ENCODE data around the gene NHSL2.

The NHSL2 gene

DNA sequence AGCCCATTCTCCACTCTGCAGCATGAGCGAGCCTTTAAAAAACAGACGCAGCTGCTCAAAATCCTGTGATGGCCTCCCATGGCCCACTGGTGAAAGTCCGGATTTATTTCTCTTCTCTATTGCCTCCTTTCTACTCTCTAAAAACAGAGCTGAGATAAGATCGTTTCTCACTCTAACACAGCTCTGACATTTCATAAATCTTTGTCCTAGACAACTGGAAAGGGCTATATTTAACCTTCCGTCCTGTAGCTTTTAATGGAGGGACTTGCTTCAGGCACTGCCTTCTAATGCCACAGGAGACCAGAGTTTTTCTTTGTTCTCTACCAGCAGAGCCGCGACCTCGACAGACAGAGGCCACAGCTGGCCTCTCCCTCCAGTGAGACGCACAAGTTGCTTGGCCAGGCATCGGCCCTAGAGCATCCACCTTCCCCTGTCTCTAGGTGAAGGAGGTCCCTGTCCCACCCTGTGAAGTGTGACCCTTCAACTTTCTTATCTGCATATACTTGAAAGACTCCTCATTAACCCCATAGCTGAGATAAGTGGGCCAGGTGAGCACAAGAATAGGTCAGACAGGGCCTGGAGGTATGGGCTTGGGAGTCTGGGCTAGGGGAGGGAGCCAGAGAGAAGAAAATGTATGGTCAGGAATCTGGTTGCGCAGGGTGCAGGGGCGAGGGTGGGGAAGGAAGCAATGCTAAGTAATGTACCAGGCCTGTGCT lies 171.1 kb downstream of the NHSL2 start:
- no peak for DNase-seq

DNA sequence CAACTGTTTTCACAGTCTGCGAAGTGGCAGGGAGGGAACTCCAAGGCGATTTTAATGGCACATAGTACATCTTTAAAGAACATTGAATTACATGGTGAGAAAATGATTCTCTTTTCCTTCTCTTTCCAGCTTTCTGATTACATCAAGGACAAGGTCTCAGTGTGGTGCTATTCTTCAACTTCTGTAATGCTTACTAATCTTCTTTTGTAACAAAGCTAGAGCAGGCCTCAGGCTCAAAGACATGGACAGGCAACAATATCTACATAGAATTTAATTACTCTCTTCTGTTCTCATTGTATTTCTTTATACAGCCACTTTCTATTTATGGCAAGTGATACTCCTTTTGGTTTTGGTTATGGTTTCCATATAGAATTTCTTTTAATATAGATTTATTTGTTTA lies 172.6 kb downstream of the NHSL2 start:
- no peak for DNase-seq

DNA sequence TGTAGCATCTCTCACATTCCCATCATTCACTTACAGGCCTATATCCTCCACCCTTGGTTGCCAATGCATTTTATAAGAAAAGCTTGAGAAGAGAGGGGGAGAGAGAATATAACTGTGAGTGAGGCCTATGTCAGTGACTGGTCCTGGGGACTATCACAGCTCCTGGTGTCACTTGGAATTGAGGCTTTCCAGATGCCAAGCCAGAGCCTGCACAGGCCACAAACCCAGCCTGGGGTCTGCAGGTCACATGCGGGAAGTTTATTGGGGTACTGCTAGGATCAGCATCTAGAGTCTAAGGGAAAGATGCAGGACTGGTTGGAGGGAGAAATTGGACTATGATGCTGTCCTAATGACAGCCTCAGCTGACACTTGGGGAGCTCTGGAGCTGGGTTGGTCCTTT lies 173.5 kb downstream of the NHSL2 start:
- no peak for DNase-seq

DNA sequence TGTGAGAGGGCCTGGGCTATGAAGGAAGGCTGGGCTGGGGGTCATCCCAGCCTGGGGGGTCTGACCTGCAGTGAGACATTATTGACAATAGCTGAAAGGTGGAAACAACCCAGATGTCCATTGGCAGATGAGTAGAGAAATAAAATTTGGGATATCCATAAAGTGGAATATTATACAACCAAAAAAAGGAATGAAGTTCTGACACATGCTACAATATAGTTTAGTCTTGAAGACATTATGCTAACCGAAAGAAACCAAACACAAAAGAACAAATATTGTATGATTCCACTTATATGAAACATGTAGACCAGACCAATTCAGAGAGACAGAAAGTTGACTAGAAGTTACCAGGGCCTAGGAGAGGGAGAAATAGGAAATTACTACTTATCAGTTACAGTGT lies 176.3 kb downstream of the NHSL2 start:
- no peak for DNase-seq

DNA sequence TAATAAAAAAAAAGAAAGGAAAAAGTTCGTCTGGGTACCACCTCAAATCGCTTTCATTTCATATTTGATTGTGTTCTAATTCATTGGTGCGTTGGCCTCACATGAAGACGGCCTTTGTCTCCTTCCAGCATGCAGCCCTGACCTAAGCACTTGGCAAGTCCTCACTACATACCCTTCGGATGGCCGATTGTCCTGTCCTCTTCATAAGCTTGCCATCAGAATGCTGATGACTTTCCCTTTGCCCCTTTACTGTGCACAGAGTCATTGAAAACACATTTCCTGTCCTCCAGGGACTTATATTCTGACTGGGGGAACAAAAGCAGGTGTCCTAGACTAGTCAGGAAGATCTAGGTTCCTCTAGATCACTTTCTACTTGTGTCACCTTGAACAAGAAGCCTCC lies 178.1 kb downstream of the NHSL2 start:
- no peak for DNase-seq

DNA sequence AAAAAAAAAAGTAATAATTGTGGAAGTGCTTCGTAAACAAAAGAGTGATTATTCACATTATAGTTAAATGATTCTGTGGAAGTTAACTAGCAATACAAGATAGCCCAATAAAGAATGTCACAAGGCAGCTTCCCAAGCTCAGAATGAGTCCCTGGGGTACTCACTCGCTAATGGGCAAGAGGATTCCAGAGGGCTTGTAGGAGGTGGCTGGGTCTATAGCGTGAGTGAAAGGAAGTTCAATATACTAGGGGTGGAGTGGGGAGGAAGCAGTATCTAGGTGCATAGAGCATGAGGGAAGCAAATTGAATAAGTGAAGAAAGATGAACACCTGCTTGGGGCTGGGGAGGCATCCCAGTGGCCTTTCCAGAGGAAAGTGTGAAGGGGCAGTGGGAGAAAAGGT lies 178.6 kb downstream of the NHSL2 start:
- DNase-seq, result no peak

DNA sequence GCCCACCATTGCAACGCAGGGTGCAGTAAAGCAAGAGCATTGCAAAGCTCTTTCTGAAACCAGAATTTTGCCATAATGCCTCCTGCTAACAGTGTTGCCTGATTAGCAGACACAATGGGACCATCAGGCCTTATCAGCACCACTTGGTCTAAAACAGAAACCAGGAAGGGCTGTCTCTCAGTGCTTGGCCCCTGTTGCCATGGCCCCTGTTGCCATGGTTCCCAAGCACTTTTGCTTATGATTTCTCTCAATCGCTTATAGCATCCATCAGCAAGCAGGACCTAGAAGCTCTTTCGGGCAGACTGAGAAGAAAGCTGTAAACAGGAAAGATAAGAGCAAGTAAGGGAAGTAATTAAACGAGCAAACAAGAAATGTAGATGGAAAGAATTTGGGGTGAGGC lies 184.2 kb downstream of the NHSL2 start:
- DNase-seq, result peak; percentile 69

DNA sequence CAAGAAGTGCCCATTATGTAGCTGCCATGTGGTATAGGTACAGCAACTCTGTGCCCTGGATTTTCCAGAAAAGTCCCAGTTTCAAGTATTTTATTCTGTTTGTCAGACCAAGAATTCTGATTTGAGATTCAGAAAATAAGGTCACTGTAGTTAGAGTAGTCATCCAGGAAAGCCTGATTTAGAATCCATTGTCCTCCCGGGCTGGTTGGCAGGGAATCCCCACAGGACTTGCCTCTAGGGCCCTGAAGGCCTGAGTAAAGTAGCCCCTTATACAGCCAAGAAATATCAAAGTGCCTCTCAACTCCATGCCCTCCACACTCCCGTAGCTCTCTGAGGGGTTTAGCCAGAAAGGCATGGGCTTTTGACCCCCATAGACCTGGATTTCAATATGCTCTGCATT lies 184.7 kb downstream of the NHSL2 start:
- no peak for DNase-seq

DNA sequence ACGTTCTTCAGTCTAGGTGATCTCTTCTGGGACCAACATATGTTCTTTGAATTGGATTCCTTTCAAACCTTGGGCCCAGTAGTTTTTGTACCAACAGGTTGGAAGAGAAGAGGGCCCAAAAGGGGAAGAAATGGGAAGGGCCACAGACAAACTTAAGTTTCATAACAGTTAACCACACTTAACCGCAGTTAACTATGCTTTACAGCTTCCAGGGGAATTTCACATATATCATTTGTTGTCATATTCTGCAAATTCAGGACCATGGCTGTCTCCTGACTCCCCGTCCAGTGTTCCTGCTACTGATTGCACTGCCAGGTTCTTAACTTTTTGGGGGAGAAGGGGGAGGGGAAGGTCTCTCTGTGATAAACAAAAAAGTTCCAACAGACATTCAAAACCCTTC lies 186.5 kb downstream of the NHSL2 start:
- no peak for DNase-seq

DNA sequence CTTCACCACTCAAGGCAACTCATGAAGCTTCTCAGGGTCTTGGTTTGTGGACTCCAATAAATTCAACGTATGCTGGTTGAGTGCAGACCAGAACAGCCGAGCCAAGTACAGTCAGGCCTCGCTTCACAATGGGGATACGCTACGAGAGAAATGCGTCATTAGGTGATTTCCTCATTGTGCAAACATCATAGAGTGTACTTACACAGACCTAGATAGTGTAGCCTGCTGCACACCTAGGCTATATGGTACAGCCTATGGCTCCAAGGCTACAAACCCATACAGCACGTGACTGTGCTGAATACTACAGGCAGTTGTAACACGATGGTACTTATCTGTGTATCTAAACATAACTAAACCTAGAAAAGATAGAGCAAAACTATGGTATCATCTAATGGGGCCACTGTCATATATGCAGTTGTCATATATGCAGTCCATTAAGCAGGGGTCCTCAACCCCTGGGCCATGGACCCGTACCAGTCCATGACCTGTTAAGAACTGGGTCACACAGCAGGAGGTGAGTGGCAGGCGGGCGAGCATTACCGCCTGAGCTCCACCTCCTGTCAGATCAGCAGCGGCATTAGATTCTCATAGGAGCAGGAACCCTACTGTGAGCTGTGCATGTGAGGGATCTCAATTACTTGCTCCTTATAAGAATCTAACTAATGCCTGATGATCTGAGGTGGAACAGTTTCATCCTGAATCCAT lies 189.6 kb downstream of the NHSL2 start:
- no peak for DNase-seq

DNA sequence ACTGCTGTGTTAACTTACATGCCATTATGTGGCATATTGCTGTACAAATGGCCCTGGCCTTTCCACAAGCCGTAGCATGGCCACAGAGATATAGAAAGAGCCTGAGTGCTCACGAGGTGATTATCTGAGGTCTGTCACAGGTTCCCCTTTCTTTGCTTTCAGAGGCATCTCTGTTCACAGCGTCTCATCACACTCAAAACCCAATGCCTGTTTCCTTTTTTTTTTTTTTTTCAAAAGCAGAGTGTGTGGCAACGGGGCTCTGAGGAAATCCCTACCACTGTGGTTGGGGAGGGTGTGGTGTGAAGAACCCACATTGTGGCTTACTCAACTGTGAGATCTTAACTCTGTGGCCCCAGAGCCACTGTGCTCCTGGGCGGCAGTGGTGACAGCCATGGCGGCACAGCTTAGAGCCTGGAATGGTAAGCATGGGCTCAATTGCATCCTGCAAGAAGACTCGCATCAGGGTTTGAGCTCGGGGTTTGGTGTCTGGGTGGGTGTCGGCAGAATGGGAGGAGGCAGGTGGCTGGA lies 190.2 kb downstream of the NHSL2 start:
- peak; percentile 65 for DNase-seq

DNA sequence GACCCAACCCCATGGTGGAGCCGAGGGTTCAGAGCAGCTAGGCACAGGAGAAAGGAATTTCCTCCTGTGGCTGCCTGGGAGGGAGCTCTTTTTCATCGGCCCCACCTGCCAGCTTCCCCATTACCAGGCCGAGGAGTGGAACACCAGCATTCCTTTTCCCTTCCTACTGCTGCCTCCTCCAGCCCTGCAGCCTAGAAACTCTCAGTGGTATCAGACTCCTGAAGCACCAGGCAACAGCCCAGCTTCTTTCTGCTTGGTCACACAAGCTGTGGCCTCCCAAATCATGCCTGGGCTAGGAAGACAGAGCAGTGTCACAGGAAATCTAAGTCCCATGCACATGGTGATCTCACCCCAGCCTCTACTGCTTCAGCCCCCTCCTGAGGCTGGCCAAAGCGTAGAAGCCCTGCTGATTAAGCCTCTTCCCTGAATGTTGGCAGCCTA lies 191.0 kb downstream of the NHSL2 start:
- no peak for DNase-seq

DNA sequence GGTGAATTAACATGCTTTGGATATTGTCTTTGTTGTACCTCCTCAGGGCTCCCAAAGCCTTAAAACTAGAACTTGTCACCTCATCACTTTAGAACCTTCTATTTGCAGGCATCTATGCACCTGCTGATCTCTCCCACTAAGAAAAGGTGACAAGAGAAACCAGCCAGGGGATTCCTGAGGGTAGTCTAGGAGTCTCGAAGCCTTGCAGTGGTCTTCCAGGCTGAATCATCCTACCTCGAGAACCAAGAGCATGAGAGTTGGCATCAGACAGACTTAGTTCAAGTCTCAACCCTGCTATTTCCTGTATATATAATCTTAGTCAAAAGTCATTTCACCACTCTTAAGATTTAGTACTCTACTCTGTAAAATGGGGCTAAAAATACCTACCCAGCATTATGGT lies 191.5 kb downstream of the NHSL2 start:
- DNase-seq, result no peak

DNA sequence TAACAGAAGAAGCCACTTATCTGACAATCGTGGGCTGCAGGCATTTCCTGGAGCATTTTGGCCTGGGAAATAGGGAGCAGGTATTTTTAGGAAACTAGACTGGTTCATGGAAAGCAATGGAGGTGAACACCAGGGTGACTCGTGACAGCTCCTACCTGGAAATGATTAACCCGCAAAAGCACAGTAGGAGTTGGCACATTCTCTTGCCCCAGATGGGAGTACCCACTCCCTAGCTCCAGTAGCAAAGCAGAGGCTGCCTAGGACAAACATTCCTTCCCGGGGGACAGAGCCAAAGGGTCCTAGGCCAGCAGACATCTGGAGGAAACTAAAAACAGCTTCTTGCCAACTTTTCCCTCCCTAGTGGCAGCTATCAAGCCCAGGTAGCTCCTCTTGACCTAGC lies 192.1 kb downstream of the NHSL2 start:
- DNase-seq, result no peak

DNA sequence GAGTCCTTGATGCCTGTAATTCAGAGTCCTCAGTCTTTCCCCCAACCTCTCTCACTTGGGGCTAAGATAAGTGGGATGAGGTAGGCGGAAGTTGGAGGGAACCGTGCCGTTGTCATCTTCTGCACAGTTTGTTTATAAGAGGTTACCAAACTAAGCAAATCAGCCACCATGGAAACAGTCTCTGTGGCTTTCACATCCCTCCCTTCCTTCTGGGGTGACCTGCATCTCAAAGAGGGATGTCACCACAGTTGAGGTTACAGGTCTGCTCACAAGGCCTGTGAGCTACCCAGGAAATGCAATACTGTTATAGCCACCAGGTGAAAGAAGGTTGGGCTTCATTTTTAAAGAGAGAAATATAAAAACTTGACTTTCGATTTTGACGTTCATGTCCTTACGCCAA lies 194.8 kb downstream of the NHSL2 start:
- peak; percentile 47 for DNase-seq

DNA sequence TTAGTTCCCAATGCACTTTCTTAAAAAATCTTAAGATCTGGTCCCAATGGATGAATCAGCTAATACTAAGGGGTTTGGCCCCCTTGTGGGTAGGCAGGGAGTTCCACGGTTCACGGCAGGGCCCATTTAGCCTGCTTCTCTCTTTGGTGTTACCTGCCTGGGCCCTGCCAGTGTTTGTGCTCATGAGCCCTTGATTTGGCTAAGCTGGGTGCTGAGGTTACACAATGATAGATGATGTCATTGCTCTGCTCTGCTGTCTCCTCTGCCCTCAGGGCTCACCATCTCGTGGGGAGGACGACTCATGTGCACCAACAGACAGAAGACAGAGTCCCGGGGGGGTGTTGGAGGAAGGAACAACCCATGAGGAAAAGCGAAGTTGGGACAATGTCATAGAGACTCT lies 196.7 kb downstream of the NHSL2 start:
- DNase-seq, result no peak

DNA sequence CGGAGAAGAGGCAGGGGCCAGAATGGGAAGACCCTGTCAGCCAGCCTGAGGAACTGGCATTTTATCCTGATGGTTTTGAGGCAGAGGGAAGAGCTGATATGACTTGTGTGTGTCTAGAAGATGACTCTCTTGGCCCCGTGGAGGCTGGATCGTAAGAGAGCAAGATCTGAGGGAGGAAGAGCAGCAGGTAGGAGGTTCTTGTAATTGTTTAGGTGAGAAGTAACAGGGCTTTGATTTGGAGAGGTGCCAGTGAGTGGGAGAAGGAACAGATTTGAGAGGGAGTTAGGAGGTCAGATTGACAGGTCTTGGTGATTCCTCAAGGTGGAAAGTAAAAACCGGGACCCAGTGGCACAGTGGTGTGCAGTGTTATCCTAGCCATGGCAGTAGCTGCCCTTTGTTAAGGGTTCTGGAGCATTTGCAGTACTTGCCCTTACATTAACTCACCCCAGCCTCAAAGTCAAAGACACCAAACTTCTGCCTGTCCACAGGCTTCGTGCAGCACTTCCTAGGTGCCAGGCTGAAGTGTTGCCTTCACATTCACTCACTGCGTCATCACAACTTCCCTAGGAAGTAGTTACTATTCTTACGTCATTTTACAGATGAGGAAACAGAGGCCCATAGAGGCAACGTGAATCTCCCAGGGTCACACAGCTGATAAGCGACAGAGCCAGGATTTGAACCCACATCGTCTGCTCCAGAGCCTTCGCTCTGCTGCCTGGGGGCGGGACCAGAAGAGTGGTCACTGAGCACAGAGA lies 197.4 kb downstream of the NHSL2 start:
- no peak for DNase-seq

DNA sequence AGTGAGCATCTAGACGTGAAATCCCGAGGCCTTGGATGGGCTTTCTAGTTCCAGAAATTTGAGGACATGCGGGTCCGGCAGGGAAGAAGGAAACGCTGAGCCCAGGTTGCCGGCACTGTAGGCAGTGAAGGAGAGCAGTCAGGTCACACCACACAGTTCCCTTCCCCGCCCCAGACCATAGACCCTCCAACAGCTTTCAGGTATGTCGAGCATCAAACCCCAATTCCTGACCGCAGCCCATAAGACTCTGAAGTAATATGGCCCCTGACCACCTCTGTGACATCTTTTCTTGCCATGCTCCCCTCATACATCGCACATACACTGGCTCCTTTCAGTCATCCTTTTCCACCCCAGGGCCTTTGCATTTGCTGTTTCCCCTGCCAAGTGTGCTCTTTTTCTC lies 198.0 kb downstream of the NHSL2 start:
- DNase-seq, result no peak

DNA sequence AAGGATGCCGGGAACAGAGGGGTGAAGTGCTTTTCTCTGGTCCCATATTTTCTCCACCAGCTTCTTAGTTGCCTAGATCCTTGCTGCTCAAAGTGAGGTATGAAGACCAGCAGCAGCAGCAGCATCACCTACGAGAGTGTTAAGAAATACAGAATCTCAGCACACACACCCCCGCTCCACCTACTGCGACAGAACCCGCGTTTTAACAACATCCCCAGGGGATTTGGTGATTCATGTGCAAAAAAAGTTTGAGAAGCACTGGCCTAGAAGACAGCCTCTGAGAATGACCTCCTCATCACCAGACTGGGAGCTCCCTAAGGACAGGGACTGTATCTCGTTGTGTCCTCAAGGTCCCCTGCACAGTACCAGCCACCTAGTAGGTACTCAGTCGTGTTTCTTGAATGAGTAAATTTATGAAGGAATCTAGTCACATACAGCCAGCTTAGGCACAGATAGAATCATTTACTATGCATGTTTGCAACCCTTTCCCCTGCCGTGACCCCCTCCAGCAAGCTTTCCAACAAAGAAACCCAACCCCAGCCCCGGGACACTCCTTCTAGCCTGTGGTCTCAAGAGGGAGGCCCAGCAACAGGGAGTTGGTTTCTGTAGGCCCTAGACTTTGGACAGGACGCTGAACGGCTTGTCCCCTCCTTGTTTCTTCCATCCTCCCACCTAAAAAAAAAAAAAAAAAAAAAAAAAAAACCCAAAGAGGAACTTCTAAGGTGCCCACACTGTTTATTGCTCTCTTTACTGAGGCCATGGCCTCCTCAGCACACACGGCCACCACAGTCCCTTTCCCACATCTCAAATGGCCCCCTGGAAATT lies 199.6 kb downstream of the NHSL2 start:
- DNase-seq, result no peak

DNA sequence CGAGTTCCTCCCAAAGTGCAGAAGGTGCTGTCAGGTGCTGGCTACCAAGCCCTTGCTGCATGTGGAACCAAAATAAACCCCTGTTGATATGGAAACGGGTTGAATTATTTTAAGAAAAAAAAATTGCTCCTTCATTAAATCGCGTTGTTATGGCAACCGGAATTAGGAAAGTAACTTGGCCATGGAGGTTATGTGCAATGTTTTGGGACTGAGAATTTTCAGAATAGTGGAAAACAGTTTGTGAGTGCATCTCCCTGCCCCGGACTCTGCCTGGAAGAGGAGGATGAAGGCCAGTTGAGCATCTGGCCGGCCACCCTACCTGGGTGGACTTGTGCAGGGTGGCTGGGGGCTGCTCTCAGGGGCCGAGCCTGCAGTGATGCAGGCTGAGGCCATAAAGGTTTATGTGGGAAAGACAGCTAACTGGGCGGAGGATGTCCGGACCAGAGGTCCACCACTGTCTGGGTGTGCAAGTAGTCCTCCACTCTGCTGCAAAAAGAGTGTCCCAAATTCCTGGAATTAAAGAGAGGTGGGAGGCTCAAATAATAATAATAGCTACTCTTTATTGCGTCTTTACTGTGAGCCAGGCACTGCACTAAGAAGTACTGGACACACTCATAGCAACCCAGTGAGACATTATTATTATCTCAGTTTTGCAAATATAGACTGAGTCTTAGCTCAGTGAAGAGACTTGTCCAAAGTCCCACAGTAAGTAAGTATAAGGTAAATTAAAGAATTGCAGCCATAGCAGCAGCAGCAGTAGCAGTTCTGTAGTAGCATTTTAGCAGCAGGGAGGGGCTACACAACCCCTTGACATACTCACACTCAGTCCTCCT lies 200.4 kb downstream of the NHSL2 start:
- DNase-seq, result no peak

DNA sequence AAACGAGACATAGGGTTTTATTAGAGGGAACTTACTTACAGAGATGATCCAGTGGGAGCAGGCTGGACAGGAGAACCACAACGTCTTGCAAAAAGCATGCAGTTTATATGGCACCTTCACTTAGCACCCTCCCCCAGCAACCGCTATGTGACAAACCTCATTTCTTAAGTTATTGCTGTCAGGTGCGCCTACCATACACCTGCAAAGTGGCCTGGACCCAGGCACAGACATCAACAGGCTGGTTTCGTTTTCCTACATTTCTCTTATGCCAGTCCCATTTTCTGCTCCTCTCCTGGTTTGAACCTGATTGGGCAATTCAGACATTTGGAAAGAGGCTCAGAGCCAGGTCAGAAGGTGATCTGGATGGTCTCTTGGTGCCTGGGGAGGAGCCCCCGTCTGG lies 202.8 kb downstream of the NHSL2 start:
- DNase-seq, result no peak

DNA sequence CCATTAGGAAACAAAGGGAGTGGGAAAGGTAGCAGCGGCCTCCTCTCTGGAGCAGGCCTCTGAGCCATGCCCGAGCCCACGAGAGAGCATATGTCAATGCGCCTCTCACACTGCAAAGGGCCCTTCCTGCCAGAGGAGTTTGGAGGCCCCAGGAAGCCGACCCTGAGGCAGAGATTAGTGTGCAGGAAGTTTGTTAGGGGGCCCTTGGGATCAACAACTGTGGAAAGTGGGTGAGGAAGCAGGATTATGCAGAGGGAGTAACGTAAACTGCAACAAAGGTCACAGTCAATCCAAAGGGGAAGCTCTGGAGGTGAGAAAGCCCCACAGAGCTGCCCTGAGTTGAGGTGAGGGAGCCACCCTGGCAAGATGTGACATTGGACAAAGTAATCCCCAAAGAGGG lies 203.7 kb downstream of the NHSL2 start:
- no peak for DNase-seq

Data from T-helper 9 cell (primary cell).